GM12873 (cell line): ENCODE data around the gene EED.

Experiments used
- CTCF ChIP-seq: IDR thresholded peaks from 2 replicates; pipeline ENCODE4 v1.5.1; 2012; ENCODE audit warnings: low read depth, mild to moderate bottlenecking, moderate library complexity, low read length, control low read depth; ENCODE audit not compliant: insufficient read depth; ENCODE audit errors: missing control alignments

EED gene

GRCh38 chr11:86201371-86201884 lies 43.1 kb upstream of the EED start:
- no peak for TF ChIP-seq CTCF

- no peak for TF ChIP-seq CTCF
These were observed 42.6 kb upstream of the EED start for GRCh38 chr11:86202013-86202336.

GRCh38 chr11:86204356-86204755 lies 40.2 kb upstream of the EED start:
- TF ChIP-seq CTCF, result no peak

GRCh38 chr11:86205421-86206336 lies 38.9 kb upstream of the EED start:
- TF ChIP-seq CTCF, result no peak

- no peak for TF ChIP-seq CTCF
These were observed 38.2 kb upstream of the EED start for GRCh38 chr11:86206337-86206695.

GRCh38 chr11:86207413-86207812 lies 37.1 kb upstream of the EED start:
- no peak for TF ChIP-seq CTCF

GRCh38 chr11:86208572-86208971 lies 36.0 kb upstream of the EED start:
- no peak for TF ChIP-seq CTCF
